Measurements from ENCODE around the gene GALNT10. TPM values are rescaled to one million over a fixed set of nuclear protein-coding genes. Genes with fewer than 3 reads are reported as not detected.

GALNT10 gene
- total and polyA plus RNA-seq, 5 donors: 3.4 to 21.7 (median 15.4) TPM

DNA sequence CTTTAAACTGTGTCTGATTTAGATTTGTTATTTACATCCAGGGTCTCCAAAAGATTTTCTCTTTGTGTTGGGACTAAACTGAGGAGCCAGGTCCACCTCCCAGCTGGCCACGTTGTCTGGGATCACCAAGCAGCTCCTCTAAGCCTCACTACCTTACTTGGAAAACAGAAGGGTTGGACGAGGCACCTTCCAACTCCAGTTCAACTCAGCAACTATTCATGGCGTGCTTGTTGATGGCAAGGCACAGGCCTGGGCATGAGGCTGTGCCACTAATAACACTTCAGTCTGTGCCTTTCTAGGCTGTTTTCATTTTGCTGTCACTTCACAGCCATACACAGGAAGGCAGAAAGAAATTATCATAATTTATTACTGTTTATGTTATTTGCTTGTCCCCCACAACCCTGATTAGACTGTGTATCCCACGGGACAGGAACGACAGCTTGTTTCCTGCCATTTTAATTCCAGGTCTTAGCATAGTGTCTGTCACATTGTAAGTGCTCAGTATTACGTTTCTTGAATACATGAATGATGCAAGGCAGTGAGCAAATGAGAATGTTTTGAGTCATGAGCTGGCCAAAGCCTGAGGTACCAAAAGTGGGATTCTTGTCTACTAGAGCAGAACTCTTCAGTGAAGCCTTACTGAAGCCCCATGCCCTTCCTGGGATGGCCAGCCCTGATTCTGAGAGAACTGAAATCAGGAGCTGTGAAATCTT lies 125.8 kb downstream of the GALNT10 start:
- 77% methylated on average over 6 of the region's 6 CpGs for WGBS
- intact Hi-C loops (cut with DNase I): no loop called here
- Histone ChIP-seq H3K4me3 (ENCODE audit: low read length) (no peak overlapping the region), H3K4me1 (ENCODE audit: control insufficient read depth, insufficient read depth, low read length) (peaks cover 2% of the 10 kb centered on the region), H3K9me3 (ENCODE audit: control insufficient read depth, low read length) (no peaks in the 10 kb centered on the region), H3K27ac (ENCODE audit: low read length) (no peak overlapping the region), H3K27me3 (ENCODE audit: control insufficient read depth, insufficient read depth) (no peaks in the 10 kb centered on the region)
- no peak for DNase-seq
- ATAC-seq: no peak

DNA sequence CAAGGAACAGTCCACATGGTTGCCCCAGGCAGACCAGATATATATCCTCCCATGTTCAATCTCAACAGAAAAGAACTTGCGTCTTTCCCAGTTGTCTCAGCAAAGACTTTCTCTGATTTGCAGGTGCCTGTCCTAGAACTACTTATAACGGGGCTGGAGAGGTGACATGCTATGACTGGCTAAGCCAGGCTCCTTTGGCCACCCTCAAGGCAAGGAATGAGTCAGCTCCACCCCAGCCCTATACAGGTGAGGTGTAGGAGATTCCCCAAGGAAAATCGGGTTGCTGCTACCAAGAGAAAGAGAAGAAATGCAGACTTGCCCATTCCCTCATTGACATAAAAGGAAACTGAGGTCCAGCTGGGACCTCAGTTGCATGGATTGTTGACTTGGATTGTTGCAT lies 127.4 kb downstream of the GALNT10 start:
- WGBS: 96% methylated on average over 3 of the region's 3 CpGs
- ATAC-seq: no peak
- no peak overlapping the region for H3K4me3 ChIP-seq (ENCODE audit: low read length)
- H3K27ac ChIP-seq (ENCODE audit: low read length): no peak overlapping the region
- intact Hi-C loops (cut with DNase I): no loop called here
- H3K27me3 ChIP-seq (ENCODE audit: control insufficient read depth, insufficient read depth): no peaks in the 10 kb centered on the region
- DNase-seq: no peak
- H3K4me1 ChIP-seq (ENCODE audit: control insufficient read depth, insufficient read depth, low read length): peaks cover 2% of the 10 kb centered on the region
- no peaks in the 10 kb centered on the region for H3K9me3 ChIP-seq (ENCODE audit: control insufficient read depth, low read length)

DNA sequence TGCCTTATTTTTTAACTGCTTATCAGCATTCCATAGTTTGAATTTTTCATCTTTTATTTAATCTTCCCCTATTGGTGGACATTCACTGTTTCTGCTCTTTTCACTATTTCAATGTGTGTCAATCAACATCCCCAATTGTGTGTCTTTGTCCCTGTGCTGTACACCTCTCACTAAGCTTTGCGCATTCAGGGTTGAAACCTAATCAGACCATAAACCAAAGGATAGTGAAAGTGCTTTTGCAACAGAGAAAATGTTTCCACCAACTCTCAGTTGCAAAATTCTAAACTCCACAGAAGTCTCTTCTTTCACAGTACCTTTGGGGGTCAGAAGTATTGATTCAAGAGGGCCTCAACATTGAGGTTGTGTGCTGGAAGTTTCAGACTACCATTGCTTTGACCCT lies 128.2 kb downstream of the GALNT10 start:
- intact Hi-C loops (cut with DNase I): no loop called here
- no peak for DNase-seq
- no peak for ATAC-seq
- Histone ChIP-seq H3K27ac (ENCODE audit: low read length) (no peak overlapping the region), H3K27me3 (ENCODE audit: control insufficient read depth, insufficient read depth) (no peaks in the 10 kb centered on the region), H3K4me1 (ENCODE audit: control insufficient read depth, insufficient read depth, low read length) (peaks cover 2% of the 10 kb centered on the region), H3K4me3 (ENCODE audit: low read length) (no peak overlapping the region), H3K9me3 (ENCODE audit: control insufficient read depth, low read length) (no peaks in the 10 kb centered on the region)
- WGBS: 100% methylated on average over 1 of the region's 1 CpG

DNA sequence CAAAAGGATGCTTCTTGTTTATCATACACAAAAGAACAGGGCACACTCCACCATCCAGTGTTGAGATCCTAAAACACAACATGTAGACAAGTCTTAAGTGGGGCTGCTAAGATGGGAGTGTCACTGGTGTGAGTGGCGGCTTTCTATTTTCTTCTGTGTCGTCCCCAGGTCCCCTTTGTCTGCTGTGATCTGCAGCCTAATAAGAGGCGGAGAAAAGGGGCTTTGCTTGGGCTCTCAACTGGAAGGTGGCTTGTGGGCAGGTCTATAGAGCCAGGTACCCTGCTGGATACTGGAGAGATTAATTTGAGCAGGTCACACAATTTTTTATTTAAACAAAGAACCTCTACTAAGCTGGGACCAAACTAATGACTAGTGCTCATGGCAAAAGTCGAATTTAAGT lies 129.2 kb downstream of the GALNT10 start:
- intact Hi-C loops (cut with DNase I): no loop called here
- WGBS: 77% methylated on average over 4 of the region's 4 CpGs
- no peak for DNase-seq
- Histone ChIP-seq H3K4me3 (ENCODE audit: low read length) (no peak overlapping the region), H3K9me3 (ENCODE audit: control insufficient read depth, low read length) (no peaks in the 10 kb centered on the region), H3K4me1 (ENCODE audit: control insufficient read depth, insufficient read depth, low read length) (peaks cover 2% of the 10 kb centered on the region), H3K27ac (ENCODE audit: low read length) (no peak overlapping the region), H3K27me3 (ENCODE audit: control insufficient read depth, insufficient read depth) (no peaks in the 10 kb centered on the region)
- ATAC-seq: no peak

DNA sequence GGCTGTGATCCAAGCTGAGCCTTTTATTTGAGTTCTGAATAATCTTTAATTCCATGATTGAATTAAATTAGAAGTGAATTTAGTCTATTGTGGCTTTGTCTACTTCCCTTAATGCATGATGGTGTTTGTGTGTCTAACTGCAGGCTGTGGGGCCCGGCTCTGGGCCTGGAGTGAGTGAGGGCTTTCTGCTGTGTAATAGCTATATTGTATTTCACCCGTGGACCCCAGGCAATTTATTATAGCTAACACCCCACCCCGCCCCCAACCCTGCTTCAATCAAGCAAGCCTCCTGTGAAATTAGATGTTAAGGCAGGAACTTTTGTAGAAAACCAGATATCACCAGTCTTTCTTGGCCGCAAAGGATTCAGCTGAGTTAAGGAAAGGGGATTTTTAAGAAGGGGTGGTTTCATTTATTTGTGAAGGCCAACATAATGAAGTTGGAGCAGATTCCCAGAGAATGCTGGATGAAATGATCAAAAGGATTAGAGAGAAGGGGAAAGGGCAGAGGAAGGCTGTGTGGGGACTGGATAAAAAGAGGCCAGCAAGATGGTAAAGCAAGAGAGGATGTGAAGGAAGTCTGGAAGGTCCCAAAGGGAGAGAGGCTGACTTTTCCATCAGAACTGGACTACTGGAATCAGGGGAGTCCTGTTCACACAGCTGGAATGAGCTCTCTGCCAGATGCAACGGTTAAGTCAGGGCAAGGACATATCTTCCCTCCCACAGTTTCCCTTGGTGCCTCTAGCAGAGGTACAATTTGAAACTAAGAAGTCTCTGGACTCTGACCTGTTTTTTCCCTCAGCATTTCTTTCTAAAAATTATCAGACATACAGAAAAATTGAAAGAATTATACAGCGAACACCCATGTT lies 129.9 kb downstream of the GALNT10 start:
- Histone ChIP-seq H3K27me3 (ENCODE audit: control insufficient read depth, insufficient read depth) (no peaks in the 10 kb centered on the region), H3K4me1 (ENCODE audit: control insufficient read depth, insufficient read depth, low read length) (peaks cover 2% of the 10 kb centered on the region), H3K27ac (ENCODE audit: low read length) (no peak overlapping the region), H3K4me3 (ENCODE audit: low read length) (no peak overlapping the region), H3K9me3 (ENCODE audit: control insufficient read depth, low read length) (no peaks in the 10 kb centered on the region)
- ATAC-seq: peak; percentile 59 to 69
- intact Hi-C loops (cut with DNase I): no loop called here
- 56% methylated on average over 6 of the region's 6 CpGs for WGBS
- DNase-seq: no peak

DNA sequence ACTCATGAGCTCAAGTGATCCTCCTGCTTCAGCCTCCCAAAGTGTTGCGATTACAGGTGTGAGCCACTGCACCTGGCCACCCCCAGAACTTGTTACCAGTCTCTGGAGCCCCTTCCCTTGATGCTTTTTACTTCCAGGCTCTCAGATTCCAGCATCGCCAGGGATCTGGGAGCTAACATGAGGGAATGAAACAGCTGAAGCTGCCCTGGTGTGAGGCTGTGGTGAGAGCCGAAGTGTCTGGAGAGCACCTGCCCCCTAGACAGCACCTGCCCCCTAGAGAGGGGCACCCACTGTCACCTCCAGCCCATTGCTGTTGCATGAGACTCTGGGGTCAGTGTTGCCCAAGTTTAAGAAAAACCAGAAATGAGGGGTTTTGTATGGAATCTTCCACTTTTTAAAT lies 131.0 kb downstream of the GALNT10 start:
- Histone ChIP-seq H3K4me3 (ENCODE audit: low read length) (no peak overlapping the region), H3K27ac (ENCODE audit: low read length) (no peak overlapping the region), H3K9me3 (ENCODE audit: control insufficient read depth, low read length) (no peaks in the 10 kb centered on the region), H3K27me3 (ENCODE audit: control insufficient read depth, insufficient read depth) (no peaks in the 10 kb centered on the region), H3K4me1 (ENCODE audit: control insufficient read depth, insufficient read depth, low read length) (no peaks in the 10 kb centered on the region)
- DNase-seq (no peak), ATAC-seq (no peak)
- 85% methylated on average over 3 of the region's 3 CpGs for WGBS
- intact Hi-C loops (cut with DNase I): no loop called here

DNA sequence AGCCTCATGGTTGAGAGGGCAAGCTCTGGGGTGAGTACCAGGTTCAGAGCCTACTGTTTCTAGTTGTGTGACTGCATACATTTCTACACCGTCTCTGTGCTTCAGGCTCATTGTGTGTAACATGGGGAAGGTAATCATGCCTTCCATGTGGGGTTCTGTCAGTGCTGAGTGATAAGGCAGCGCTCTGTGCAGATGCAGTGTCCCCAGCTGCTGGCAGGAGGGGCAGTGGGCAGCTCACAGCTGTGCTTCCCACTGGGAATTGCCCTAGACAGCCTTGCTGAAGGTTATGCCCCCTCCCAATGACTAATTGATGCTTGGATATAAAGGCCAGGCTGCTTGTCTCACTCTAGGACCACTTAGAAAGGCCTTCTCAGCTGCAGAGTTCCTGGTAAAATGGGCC lies 133.5 kb downstream of the GALNT10 start:
- Histone ChIP-seq H3K27ac (ENCODE audit: low read length) (no peak overlapping the region), H3K4me3 (ENCODE audit: low read length) (no peak overlapping the region), H3K4me1 (ENCODE audit: control insufficient read depth, insufficient read depth, low read length) (no peaks in the 10 kb centered on the region), H3K27me3 (ENCODE audit: control insufficient read depth, insufficient read depth) (no peaks in the 10 kb centered on the region), H3K9me3 (ENCODE audit: control insufficient read depth, low read length) (no peaks in the 10 kb centered on the region)
- DNase-seq (no peak), ATAC-seq (no peak)
- intact Hi-C loops (cut with DNase I): no loop called here
- WGBS: 91% methylated on average over 2 of the region's 2 CpGs

DNA sequence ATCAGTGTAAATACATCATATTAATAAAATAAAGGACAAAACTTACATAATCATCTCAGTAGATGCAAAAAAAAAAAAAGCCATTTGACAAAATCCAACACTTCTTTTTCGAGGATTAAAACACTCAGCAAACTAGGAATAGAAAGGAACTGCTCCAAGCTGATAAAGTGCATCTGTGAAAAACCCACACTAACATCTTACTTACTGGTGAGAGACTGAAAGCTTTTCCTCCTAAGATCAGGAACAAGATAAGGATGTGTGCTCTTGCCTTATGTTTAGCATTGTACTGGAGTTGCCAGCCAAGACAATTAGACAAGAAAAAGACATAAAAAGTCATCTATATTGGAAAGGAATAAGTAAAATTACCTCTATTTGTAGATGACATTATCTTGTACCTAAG lies 135.0 kb downstream of the GALNT10 start:
- Histone ChIP-seq H3K27ac (ENCODE audit: low read length) (no peak overlapping the region), H3K9me3 (ENCODE audit: control insufficient read depth, low read length) (no peaks in the 10 kb centered on the region), H3K27me3 (ENCODE audit: control insufficient read depth, insufficient read depth) (no peaks in the 10 kb centered on the region), H3K4me1 (ENCODE audit: control insufficient read depth, insufficient read depth, low read length) (no peaks in the 10 kb centered on the region), H3K4me3 (ENCODE audit: low read length) (no peak overlapping the region)
- WGBS: 59% methylated on average over 1 of the region's 1 CpG
- ATAC-seq: no peak
- intact Hi-C loops (cut with DNase I): no loop called here
- DNase-seq: no peak

DNA sequence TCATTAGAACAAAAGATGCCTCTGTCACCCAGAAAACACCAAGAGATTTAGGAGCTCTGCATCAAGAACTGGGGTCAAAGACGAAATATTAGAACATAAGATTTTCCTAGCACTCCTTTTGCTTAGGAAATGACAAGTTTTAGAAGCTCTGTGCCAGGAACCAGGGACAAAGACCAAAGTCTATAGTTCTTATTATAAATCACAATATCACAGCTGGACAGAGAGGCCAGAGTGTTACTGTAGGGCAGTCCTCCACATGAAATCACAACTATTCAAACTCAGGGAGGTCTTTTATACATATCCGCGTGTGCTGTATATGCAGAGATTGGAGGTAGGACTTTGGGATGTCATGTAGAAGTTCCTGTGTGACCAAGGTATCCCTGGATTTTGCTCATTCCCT lies 138.5 kb downstream of the GALNT10 start:
- Histone ChIP-seq H3K4me1 (ENCODE audit: control insufficient read depth, insufficient read depth, low read length) (no peaks in the 10 kb centered on the region), H3K27ac (ENCODE audit: low read length) (no peak overlapping the region), H3K27me3 (ENCODE audit: control insufficient read depth, insufficient read depth) (no peaks in the 10 kb centered on the region), H3K9me3 (ENCODE audit: control insufficient read depth, low read length) (no peaks in the 10 kb centered on the region), H3K4me3 (ENCODE audit: low read length) (no peak overlapping the region)
- intact Hi-C loops (cut with DNase I): no loop called here
- WGBS: 95% methylated on average over 3 of the region's 3 CpGs
- no peak for ATAC-seq
- no peak for DNase-seq

DNA sequence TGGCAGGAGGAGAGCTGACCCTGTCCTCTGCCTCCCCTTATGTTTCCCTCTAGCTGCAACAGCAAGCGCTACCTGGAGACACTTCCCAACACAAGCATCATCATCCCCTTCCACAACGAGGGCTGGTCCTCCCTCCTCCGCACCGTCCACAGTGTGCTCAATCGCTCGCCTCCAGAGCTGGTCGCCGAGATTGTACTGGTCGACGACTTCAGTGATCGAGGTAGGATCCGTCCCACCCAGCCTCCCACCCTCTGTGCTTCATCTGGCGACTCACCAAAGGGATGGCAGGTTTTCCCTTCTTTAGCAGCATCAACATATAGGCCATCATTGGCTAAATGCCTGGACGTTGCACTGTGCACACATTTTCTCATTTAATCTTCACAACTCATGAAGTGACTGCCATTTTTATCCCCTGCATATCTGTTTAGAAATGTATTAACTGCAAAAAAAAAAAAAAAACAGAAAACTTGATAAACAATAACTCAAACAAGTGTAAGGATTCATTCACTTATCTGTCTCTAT lies 139.0 kb downstream of the GALNT10 start:
- Histone ChIP-seq H3K4me1 (ENCODE audit: control insufficient read depth, insufficient read depth, low read length) (no peaks in the 10 kb centered on the region), H3K9me3 (ENCODE audit: control insufficient read depth, low read length) (no peaks in the 10 kb centered on the region), H3K27me3 (ENCODE audit: control insufficient read depth, insufficient read depth) (no peaks in the 10 kb centered on the region), H3K27ac (ENCODE audit: low read length) (no peak overlapping the region), H3K4me3 (ENCODE audit: low read length) (no peak overlapping the region)
- intact Hi-C loops (cut with DNase I): no loop called here
- DNase-seq (no peak), ATAC-seq (no peak)
- WGBS: 94% methylated on average over 14 of the region's 14 CpGs

DNA sequence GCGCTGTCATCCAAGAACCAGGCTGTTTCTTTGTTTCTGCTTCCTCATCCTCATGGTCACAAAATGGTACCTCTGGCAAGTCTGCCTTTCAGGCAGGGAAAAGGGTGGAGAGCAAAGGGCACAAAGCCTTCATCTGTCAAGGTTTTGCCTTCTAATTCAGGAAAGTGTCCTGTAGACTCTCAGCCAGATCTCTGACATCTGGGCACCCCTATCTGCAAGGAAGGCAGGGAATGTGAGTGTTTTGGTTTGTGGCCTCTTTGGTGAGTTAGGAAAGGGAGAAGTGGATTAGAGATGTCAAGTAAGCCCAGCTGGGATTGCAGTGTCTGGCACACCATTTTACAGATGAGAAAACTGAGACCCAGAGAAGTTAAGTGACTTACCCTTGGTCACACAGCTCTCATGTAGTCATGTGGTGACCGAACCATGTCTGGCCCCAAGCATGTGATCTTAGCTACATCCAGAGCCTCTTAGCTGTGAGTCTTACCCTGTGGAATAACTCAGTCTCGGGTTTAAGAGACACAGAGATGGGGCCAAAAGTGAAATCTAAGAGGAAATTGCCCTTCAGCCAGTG lies 139.6 kb downstream of the GALNT10 start:
- no peaks in the 10 kb centered on the region for H3K27me3 ChIP-seq (ENCODE audit: control insufficient read depth, insufficient read depth)
- ATAC-seq: no peak
- DNase-seq: no peak
- H3K4me1 ChIP-seq (ENCODE audit: control insufficient read depth, insufficient read depth, low read length): no peaks in the 10 kb centered on the region
- H3K9me3 ChIP-seq (ENCODE audit: control insufficient read depth, low read length): no peaks in the 10 kb centered on the region
- no peak overlapping the region for H3K4me3 ChIP-seq (ENCODE audit: low read length)
- intact Hi-C loops (cut with DNase I): no loop called here
- WGBS: 96% methylated on average over 3 of the region's 3 CpGs
- no peak overlapping the region for H3K27ac ChIP-seq (ENCODE audit: low read length)
